Measurements from ENCODE around the gene SSR4. TPM values are rescaled to one million over a fixed set of nuclear protein-coding genes. Genes with fewer than 3 reads are reported as not detected.

The SSR4 gene
- total RNA-seq, 1 donor from 2014 or later, result 243 TPM

- no peak overlapping the region for H3K27ac Mint-ChIP-seq
- H3K4me1 Mint-ChIP-seq (ENCODE audit: low read depth), result no peaks in the 10 kb centered on the region
- TF ChIP-seq, protein P1, sequence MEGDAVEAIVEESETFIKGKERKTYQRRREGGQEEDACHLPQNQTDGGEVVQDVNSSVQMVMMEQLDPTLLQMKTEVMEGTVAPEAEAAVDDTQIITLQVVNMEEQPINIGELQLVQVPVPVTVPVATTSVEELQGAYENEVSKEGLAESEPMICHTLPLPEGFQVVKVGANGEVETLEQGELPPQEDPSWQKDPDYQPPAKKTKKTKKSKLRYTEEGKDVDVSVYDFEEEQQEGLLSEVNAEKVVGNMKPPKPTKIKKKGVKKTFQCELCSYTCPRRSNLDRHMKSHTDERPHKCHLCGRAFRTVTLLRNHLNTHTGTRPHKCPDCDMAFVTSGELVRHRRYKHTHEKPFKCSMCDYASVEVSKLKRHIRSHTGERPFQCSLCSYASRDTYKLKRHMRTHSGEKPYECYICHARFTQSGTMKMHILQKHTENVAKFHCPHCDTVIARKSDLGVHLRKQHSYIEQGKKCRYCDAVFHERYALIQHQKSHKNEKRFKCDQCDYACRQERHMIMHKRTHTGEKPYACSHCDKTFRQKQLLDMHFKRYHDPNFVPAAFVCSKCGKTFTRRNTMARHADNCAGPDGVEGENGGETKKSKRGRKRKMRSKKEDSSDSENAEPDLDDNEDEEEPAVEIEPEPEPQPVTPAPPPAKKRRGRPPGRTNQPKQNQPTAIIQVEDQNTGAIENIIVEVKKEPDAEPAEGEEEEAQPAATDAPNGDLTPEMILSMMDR (IDR thresholded peaks at IDR 0.05; ENCODE audit: unreplicated experiment), result no peak
- H3K4me3 Mint-ChIP-seq (ENCODE audit: low read depth), result peak overlapping the region; percentile 61
- peak; percentile 39 for DNase-seq (ENCODE audit: low spot score, unreplicated experiment)
- H3K9me3 Mint-ChIP-seq (ENCODE audit: low read depth), result peaks cover 11% of the 10 kb centered on the region
- H3K36me3 Mint-ChIP-seq (ENCODE audit: insufficient read depth), result no peaks in the 10 kb centered on the region
- peaks cover 8% of the 10 kb centered on the region for H3K27me3 Mint-ChIP-seq
Observed at GRCh38 chrX:153818571-153819383, 24.3 kb downstream of the SSR4 start.

- DNase-seq (ENCODE audit: low spot score, unreplicated experiment), result no peak
- peaks cover 10% of the 10 kb centered on the region for H3K9me3 Mint-ChIP-seq (ENCODE audit: low read depth)
- H3K4me1 Mint-ChIP-seq (ENCODE audit: low read depth), result no peaks in the 10 kb centered on the region
- H3K4me3 Mint-ChIP-seq (ENCODE audit: low read depth), result peak overlapping the region; percentile 61
- H3K27me3 Mint-ChIP-seq, result peaks cover 10% of the 10 kb centered on the region
- H3K36me3 Mint-ChIP-seq (ENCODE audit: insufficient read depth), result no peaks in the 10 kb centered on the region
- TF ChIP-seq, protein P1 (IDR thresholded peaks at IDR 0.05; ENCODE audit: unreplicated experiment), result no peak
- H3K27ac Mint-ChIP-seq, result no peak overlapping the region
Observed at GRCh38 chrX:153819384-153820040, 25.0 kb downstream of the SSR4 start.

DNA sequence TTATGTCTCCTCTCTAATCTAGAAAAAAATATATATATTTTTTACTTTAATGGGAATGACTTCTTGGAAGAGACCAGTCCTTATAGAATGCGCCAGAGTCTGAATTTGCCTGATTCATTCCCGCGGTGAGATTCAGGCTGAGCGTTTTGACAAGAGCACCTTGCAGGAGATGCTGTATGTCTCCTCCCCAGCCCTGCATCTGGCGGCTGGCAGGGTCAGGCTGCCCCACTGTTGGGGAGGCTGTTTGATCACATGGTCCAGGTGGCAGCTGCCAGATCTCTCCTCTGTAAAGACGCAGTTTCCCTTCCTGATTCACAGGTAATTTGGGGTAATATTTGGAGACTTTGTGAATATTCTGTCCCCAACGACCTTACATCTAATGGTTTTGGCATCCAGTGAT is 26.1 kb downstream of the SSR4 start:
- Mint-ChIP-seq H3K4me3 (ENCODE audit: low read depth) (no peak overlapping the region), H3K27me3 (peaks cover 16% of the 10 kb centered on the region), H3K4me1 (ENCODE audit: low read depth) (no peaks in the 10 kb centered on the region), H3K36me3 (ENCODE audit: insufficient read depth) (no peaks in the 10 kb centered on the region), H3K27ac (no peak overlapping the region), H3K9me3 (ENCODE audit: low read depth) (peaks cover 3% of the 10 kb centered on the region)
- TF ChIP-seq, protein P1 (IDR thresholded peaks at IDR 0.05; ENCODE audit: unreplicated experiment), result no peak
- DNase-seq (ENCODE audit: low spot score, unreplicated experiment), result no peak

DNA sequence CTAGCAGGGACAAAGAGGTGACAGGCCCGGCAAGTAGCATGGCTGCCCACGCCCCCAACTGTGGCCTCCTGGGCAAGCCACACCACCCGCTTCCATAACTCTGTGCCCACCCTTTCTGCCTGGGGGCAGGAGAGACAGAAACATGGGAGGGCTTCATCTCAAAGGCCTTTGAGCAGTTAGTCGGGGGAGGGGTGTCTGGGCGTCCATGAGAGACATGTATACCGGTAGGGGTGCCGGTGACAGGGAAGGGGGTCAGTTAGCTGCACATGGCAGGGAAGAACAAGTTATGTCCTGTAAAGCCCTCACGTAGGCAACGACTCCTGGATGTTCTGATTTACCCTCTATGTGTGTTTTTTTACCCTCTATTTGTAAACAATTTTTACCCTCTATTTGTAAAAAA is 26.6 kb downstream of the SSR4 start:
- Mint-ChIP-seq H3K27ac (no peak overlapping the region), H3K27me3 (peaks cover 19% of the 10 kb centered on the region), H3K4me1 (ENCODE audit: low read depth) (no peaks in the 10 kb centered on the region), H3K4me3 (ENCODE audit: low read depth) (no peak overlapping the region), H3K9me3 (ENCODE audit: low read depth) (peaks cover 3% of the 10 kb centered on the region), H3K36me3 (ENCODE audit: insufficient read depth) (no peaks in the 10 kb centered on the region)
- DNase-seq (ENCODE audit: low spot score, unreplicated experiment), result no peak
- TF ChIP-seq, protein P1 (IDR thresholded peaks at IDR 0.05; ENCODE audit: unreplicated experiment), result no peak

GRCh38 chrX:153824348-153824747 is 29.9 kb downstream of the SSR4 start:
- H3K27me3 Mint-ChIP-seq, result peaks cover 43% of the 10 kb centered on the region
- no peaks in the 10 kb centered on the region for H3K36me3 Mint-ChIP-seq (ENCODE audit: insufficient read depth)
- H3K27ac Mint-ChIP-seq, result no peak overlapping the region
- H3K4me1 Mint-ChIP-seq (ENCODE audit: low read depth), result no peaks in the 10 kb centered on the region
- no peak for DNase-seq (ENCODE audit: low spot score, unreplicated experiment)
- peaks cover 3% of the 10 kb centered on the region for H3K9me3 Mint-ChIP-seq (ENCODE audit: low read depth)
- TF ChIP-seq, protein P1 (IDR thresholded peaks at IDR 0.05; ENCODE audit: unreplicated experiment), result no peak
- no peak overlapping the region for H3K4me3 Mint-ChIP-seq (ENCODE audit: low read depth)
